SIG-M5 treated with dmso at 0.1 percent for 504 hours (cell line): ENCODE data around the gene PTPRE.

Source experiments
- DNase-seq: peaks from one replicate; lab custom pipeline; 2025; ENCODE audit not compliant: unreplicated experiment; lab: John Stamatoyannopoulos, UW

Gene PTPRE

DNA sequence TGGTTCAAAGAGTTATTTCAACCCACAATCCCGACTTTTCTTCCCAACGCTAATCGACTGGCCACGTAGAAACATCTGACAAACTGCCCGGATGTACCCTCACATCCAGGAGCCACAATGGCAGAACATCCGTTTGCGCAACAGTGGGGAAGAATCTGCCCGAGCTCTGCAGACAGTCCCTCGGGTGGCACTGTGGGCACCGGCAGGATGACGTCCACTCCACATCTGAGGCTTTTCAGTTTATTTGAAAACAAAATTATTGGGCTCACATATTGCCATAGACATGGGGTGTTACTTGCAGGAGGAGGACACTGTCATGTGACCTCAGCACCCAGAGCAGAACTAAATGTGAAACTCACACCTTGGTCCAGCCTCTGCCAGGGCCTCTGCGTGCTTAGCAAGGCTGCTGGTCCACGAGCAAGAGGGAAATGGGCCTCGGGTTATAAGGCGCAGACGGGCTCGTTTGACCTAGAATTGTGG lies 135.3 kb downstream of the PTPRE start:
- no peak for DNase-seq

- no peak for DNase-seq
Observed at GRCh38 chr10:128043259-128044045, 136.5 kb downstream of the PTPRE start.

- no peak for DNase-seq
Observed at GRCh38 chr10:128044186-128044585, 137.3 kb downstream of the PTPRE start.

DNA sequence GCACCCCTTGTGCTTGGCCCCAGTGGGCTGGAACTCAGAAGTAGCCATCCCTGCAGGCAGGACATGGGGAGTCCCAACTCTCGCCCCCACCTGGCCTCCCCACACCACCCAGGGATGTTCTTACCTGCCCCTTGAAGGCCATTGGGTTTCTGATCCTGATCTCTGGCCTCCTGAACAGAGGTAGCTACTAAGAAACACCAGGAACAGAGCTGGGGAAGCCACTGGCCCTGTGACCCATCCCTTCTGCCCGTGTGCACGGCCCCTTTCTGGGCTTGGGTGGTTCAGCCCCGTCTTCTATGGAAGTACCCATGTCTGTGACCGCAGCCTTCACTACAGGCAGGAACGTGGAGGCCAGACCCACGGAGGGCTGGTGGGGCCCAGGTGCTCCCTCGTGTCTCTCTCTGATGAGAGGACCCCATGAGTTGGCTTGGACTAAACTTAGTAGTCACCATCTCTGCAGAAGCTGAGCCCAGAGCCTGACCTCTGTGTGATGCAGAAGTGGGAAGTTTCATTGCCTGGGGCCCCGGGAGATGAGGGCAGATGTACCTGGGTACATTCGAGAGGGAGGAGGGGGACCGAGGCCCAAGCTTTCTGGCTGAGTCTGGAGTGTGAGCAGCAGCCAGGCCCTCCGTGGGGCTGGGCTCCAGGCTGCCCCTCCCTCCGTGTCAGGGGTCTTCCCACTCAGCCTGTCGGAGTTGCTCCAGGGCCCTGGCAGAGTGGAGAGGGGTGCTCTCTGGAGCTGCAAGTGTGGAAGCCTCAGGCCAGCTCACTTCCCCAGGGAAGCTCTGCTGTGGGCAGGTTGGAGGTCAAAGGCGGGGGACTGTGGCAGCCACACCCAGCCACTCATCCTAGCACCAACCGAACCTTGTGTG lies 138.3 kb downstream of the PTPRE start:
- no peak for DNase-seq

DNA sequence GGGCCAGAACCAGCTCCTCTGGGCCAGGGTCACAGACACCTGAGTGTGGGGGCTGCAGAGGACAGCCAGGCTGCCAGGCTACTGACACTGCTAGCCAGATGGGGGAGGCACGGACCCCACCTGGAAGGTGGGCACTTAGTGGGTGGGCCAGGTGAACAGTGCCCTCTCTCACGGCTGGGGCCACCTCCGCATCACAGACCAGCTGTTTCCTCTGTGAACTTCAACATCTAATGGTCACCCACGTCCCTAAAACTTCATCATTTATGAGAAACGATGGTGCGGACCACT lies 138.9 kb downstream of the PTPRE start:
- no peak for DNase-seq

DNA sequence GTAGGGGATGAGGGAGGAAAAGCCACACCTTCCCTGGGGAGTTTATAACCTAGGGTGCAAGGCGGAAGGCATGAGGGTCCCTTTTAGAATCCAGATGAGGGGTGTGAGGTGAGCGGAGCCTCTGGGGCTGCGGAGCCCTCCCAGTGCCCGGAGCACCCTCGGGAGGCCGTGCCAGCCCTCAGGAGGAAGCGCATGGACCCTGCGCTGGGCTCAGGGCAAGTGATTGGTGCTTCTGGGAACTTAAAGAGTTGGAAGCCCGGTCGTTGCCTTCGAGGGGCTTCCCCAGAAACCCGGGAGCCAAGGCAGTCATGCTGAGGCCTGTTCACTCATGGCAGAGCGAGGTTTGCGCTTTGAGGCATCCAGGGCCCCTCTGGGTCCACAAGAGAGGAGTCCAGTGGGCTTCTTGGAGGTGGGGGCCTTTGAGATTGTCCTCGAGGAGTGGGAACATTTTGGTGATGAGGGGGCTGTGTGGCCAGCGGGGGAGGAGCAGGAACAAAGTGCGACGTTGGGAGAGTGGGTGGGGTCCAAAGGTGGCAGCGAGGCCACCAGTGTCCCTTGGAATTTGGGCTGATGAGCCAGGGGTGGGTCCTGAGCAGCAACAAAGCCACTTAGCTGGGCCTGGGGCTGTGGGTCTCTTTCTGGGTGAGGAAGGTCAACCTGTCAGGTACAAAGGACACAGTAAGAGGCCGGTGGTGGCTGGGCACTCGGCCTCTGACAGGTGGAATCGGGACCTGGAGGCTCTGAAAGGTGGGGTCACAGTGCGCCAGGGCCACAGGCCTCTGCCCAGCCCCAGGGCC lies 139.5 kb downstream of the PTPRE start:
- DNase-seq = no peak

DNA sequence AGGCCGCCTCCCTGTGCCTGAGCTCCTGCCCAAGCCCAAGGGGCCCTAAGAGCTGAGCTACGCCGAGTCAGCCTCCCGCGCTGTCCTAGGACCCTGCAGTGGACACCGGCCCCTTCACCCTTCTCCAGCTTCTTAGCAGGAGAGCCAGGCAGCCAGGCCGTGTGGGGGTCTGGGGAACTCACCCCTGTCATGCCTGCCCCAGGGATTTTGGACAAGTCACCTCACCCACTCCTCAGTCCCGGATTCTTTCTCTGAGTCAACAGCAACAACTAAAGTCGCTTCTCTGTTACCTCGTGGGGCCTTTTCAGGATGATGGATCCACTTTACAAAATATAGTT lies 140.0 kb downstream of the PTPRE start:
- DNase-seq = no peak

DNA sequence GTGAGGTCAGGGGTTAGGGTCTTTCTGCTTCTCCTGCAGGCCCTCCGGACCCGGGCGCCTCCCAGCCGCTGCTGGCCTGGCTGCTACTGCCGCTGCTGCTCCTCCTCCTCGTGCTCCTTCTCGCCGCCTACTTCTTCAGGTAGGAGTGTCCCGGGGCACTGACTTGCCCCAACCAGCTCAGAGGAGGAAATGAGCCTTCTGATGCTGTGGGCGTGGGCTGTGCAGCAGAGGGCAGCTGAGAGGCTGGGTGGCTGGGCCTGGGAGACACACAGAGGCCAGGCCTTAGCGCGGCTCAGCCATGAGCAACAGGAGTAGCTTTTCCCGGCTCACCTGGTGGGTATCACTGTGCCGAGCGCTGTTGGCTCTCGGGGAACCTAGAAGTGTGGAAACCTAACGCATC lies 140.4 kb downstream of the PTPRE start:
- peak; percentile 90 for DNase-seq

DNA sequence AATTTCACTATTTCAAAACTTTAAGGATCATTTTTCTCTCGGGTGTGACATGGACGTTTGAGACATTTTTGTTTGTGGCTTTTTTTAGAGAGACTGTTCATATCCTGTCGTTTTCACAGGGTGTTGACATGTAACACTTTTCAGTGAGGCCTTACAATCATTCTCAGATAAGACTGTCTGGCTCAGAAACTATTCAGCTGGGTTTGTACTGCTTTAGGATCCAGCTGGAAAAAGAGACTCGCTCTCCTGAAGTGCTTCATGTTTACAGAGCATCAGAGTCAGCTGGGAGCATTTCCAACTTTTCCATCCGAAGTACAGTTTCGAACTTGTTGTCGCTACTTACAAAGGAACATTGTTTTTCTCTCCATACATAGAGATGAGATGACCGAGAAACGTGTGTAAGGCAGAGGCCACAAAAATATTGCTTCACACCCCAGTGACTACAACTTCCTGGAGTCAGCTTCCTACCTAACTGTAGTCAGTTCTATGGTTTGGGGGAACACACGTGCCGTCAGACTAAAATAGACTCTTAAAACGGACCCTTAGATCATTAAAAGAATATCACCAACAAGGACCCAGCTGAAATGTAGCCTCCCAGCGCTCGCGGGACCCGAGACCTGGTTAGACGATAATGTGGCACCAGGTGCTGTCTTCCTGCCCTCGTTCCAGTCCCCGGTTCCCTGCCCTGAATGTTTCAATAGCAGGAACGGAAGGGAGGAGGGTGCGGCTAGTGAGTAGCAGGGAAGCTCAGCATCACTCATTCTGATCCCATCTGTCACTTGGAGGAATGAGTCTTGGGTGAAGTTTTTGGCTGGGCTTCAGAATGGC lies 141.3 kb downstream of the PTPRE start:
- peak; percentile 86 for DNase-seq

DNA sequence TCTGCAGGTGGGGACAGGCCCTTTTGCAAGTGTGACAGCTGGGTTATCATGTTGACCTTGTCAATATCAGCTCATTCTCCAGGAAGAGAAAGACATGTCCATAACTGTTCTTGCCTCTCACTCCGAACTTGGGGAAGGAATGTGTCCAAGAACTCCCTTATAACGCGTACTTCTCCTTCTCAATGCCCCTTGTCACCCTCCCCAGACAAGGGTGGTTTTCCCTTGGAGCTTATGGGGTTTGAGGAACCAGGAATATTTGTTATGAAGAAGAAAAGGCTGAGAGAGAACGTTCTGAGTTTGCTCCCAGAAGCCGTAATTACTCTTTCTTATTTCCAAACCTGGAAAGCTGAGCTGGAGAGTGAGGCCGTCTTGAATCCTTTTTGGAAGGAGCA lies 141.9 kb downstream of the PTPRE start:
- no peak for DNase-seq

GRCh38 chr10:128049226-128050120 lies 142.6 kb downstream of the PTPRE start:
- peak; percentile 81 for DNase-seq

GRCh38 chr10:128050121-128050516 lies 143.2 kb downstream of the PTPRE start:
- DNase-seq = no peak

GRCh38 chr10:128050936-128051335 lies 144.0 kb downstream of the PTPRE start:
- DNase-seq = peak; percentile 93

- no peak for DNase-seq
Observed at GRCh38 chr10:128051548-128051947, 144.6 kb downstream of the PTPRE start.

- no peak for DNase-seq
Observed at GRCh38 chr10:128052696-128053095, 145.8 kb downstream of the PTPRE start.

DNA sequence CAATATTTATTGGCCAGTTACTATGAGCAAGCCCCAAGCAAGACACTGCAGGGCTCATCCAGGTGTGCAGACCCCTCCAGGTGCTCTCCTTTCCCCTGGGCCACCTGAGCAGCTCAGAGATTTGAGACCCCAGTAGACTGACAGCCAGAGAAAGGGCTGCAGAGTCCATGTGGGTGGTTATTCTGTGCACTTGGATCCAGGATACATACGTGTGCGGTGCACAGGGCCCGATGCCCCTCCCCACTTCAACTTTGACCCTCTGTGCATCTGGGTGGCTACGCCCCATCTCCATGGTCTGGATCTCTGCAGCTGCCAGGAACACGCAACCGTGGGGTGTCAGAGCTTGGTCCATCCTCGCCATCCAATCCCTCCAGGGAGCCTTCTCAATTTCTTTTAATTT lies 146.5 kb downstream of the PTPRE start:
- DNase-seq = no peak

DNA sequence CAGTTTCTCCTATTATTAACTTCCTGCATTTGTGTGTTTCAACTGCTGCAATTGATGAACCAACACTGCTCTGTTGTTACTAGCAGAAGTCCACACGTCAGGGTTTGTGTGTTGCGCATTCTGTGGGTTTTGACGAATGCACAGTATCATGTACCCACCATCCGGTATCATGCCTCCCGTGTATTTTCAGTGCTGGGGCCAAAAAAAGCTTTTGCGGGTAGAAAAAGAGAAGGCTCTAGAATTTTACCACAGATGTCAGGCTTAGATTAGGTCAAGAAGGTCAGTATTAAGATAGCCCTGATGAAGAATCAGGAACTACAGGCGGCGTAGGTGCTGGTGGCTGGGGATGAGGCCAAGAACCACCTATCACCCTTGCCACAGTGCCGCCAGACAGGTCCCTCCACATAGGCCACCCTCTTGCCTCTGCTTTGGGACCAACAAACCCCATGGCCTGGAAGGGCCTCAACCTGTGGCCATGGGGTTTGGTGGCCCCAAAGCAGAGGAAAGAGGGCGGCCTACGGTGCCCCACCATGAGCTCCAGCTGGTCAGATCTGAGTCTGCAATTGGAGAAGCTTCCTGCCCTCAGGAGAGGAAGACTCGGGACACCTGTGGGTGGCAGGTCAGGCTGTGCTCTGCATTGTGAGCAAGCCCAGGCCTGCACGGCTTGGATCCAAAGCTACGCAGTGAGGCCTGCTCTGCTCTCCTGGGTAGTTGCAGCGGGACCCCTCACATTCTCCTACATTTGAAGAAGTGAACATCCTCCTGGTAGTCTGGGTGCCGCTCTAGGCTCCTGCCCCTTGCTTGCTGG lies 147.5 kb downstream of the PTPRE start:
- DNase-seq = peak; percentile 63

DNA sequence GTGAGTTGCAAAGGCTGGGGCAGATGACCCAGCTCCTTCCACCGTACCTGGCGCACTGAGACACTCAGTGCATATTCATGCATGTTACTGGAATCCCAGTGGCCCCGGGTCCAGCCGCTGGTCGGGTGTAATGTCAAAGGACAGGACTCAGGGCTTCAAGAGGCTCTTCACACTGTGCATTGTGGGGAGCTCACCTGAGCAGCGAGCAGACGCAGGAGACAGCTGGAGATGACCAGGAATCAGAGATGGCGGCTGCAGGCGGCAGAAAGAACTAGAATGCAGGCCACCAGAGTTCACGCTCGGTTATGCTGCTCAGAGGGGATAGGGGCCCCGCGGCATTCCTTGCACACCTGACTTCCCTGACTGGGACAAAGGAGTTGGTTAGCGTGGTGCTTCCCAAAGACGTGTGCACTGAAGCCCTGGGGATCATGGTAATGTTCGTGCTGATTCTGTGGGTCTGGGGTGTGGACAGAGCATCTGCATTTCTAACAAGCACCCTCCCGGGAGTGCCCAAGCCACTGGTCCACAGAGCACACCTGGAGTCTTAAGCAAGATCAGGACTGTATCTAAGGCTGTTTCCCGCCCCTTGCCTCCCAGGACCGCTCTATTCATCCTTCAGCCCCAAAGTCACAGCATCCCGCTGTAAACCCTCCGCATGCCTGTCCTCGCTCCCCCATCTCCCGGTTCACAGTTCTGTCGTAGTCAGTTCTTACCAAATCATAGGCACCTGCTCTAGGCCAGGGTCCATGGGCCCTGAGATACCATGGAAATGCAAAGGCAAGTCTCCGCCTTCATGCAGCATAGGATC lies 148.4 kb downstream of the PTPRE start:
- DNase-seq = no peak
